Measurements from ENCODE around the gene UVSSA. TPM values are rescaled to one million over a fixed set of nuclear protein-coding genes. Genes with fewer than 3 reads are reported as not detected.
A peak's percentile ranks its signal among the peaks of the same experiment; 100 is the strongest.

Gene UVSSA
- total RNA-seq, 1 donor from 2014 or later, result 35.2 TPM

DNA sequence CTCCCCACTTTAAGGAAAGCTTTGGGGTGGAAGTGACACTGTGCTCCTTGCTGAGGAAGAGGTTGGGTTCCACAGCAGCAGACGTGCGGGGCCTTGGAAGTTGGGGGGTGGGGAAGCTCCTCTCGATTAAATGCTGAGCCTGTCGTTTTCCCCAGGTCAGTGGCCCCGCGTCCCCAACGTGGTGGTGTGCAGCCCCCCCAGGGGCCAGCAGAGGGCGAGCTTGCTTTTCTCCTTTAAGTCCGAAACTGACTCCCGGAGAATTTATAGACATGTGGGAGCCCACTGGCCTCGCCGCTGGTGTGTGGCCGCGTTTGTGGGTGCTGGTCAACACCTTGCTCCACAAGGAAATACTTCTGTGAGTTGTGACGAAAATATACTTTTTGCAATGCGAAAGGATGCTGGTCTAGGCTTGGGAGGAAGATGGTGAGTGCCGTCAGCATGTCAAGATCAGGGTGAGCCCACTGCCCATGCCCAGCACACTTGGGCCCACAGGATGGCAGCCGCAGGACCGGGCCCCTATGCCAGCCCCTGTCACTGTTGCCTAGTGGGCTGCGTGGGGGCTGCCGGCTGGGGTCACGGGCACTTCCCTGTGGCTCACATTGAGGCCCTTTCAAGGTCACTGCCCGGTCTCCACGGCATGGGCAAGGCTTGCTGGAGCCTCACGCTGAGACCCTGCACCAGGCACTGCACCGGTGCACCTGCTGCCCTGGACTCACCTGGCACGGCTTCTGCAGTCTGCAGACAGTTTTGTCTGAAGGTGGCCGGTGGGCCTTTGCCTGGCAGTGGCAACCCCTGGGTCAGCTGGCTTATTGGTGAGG lies 9.4 kb downstream of the UVSSA start:
- ChIA-PET POLR2A (interaction anchor here (0.6 kb wide), 1 partner anchor 657 kb away, joined by 3 read pairs; no protein-coding TSS in a partner anchor), CTCF (interaction anchor here (0.9 to 2.5 kb wide), 5 partner anchors 9 to 374 kb away, joined by 3 to 11 read pairs (median 3); partner anchors contain the start of gene UVSSA)
- Mint-ChIP-seq H3K4me3 (no peak overlapping the region), H3K4me1 (peaks cover 9% of the 10 kb centered on the region), H3K27ac (no peak overlapping the region), H3K27me3 (no peaks in the 10 kb centered on the region), H3K9me3 (no peaks in the 10 kb centered on the region), H3K36me3 (ENCODE audit: low read depth) (peaks cover 24% of the 10 kb centered on the region)
- ATAC-seq (ENCODE audit: low read depth) (peak; percentile 43), DNase-seq (peak; percentile 36)
- intact Hi-C loops (cut with micrococcal nuclease), result loop anchor here (1.0 kb wide), 1 partner anchor 273 kb away; no protein-coding TSS in a partner anchor
- TF ChIP-seq, protein P1, sequence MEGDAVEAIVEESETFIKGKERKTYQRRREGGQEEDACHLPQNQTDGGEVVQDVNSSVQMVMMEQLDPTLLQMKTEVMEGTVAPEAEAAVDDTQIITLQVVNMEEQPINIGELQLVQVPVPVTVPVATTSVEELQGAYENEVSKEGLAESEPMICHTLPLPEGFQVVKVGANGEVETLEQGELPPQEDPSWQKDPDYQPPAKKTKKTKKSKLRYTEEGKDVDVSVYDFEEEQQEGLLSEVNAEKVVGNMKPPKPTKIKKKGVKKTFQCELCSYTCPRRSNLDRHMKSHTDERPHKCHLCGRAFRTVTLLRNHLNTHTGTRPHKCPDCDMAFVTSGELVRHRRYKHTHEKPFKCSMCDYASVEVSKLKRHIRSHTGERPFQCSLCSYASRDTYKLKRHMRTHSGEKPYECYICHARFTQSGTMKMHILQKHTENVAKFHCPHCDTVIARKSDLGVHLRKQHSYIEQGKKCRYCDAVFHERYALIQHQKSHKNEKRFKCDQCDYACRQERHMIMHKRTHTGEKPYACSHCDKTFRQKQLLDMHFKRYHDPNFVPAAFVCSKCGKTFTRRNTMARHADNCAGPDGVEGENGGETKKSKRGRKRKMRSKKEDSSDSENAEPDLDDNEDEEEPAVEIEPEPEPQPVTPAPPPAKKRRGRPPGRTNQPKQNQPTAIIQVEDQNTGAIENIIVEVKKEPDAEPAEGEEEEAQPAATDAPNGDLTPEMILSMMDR (IDR thresholded peaks at IDR 0.05), result no peak

DNA sequence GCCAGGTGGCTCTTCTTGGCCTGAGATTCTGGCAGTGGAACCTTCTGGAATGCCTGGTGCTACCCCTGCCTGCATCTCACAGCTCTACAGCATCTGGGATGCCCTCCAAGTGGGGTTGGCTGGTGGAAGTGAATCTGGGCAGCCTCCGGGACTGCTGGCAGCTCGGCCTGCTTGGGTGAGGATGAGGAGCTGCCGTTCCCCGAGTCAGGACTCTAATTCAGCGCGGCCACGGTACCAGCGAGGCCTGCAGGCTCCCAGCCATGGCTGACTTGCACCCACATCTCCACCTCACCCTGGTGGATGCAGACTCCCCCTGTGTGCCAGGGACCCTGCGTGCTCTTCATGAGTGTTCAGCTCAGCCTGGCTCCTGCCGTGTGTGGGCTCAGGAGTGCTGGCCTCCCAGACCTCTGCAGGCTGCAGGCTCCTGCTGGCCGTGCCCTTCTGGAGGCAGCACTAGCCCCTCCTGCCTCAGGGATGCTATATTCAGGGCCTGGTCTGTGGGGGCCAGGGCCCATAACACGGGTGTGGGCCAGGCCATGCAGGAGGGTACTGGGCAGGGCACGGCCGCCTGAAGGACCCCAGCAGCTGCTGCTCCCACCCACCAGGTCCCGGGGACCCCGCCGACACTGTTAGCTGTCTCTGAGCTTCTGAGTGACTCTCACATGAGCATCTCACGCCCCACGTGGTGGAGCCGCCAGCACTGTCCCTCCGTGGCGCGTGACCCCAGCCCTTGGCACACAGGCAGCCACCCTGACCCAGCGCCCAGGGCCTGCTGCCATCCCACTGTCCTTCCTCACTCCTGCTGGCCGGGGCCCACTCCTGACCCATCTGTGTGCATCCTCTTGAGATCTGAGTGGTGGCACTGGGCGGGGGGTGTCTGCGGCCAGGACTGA lies 10.6 kb downstream of the UVSSA start:
- TF ChIP-seq, protein P1 (IDR thresholded peaks at IDR 0.05), result no peak
- Mint-ChIP-seq H3K4me3 (no peak overlapping the region), H3K27me3 (no peaks in the 10 kb centered on the region), H3K27ac (no peak overlapping the region), H3K36me3 (ENCODE audit: low read depth) (peaks cover 20% of the 10 kb centered on the region), H3K4me1 (peaks cover 1% of the 10 kb centered on the region), H3K9me3 (no peaks in the 10 kb centered on the region)
- ChIA-PET CTCF (no interaction called here), POLR2A (no interaction called here)
- no peak for ATAC-seq (ENCODE audit: low read depth)
- no peak for DNase-seq
- intact Hi-C loops (cut with micrococcal nuclease), result no loop called here

- CTCF ChIA-PET, result no interaction called here
- Mint-ChIP-seq H3K4me1 (peaks cover 1% of the 10 kb centered on the region), H3K36me3 (ENCODE audit: low read depth) (peaks cover 17% of the 10 kb centered on the region), H3K9me3 (no peaks in the 10 kb centered on the region), H3K27ac (no peak overlapping the region), H3K4me3 (no peak overlapping the region), H3K27me3 (no peaks in the 10 kb centered on the region)
- intact Hi-C loops (cut with micrococcal nuclease), result no loop called here
- no peak for ATAC-seq (ENCODE audit: low read depth)
- POLR2A ChIA-PET, result interaction anchor here (0.7 kb wide), 1 partner anchor 9 kb away, joined by 3 read pairs; no protein-coding TSS in a partner anchor
- DNase-seq, result no peak
- TF ChIP-seq, protein P1 (IDR thresholded peaks at IDR 0.05), result no peak
These were observed 11.6 kb downstream of the UVSSA start for GRCh38 chr4:1358421-1359143.

DNA sequence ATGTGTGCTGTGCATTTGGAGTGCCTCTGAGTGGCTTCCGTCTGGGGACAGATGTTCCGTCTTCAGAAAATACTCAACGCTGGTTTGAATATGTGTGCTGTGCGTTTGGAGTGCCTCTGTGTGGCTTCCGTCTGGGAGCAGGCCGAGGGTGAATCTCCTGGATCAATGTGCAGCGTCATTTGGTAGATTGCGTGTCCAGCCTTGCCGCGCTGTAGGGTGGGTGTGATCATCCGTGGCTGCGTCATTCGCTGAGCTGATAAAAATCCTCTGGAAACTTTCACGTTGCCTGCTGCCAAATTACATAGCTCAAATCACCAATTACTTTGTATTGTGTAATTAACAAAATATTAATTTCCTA lies 12.1 kb downstream of the UVSSA start:
- no peak overlapping the region for H3K4me3 Mint-ChIP-seq
- ATAC-seq (ENCODE audit: low read depth) (no peak), DNase-seq (no peak)
- CTCF ChIA-PET, result no interaction called here
- intact Hi-C loops (cut with micrococcal nuclease), result no loop called here
- TF ChIP-seq, protein P1 (IDR thresholded peaks at IDR 0.05), result no peak
- peaks cover 1% of the 10 kb centered on the region for H3K4me1 Mint-ChIP-seq
- peaks cover 17% of the 10 kb centered on the region for H3K36me3 Mint-ChIP-seq (ENCODE audit: low read depth)
- no peaks in the 10 kb centered on the region for H3K9me3 Mint-ChIP-seq
- POLR2A ChIA-PET, result interaction anchor here (0.7 kb wide), 1 partner anchor 10 kb away, joined by 3 read pairs; no protein-coding TSS in a partner anchor
- no peaks in the 10 kb centered on the region for H3K27me3 Mint-ChIP-seq
- H3K27ac Mint-ChIP-seq, result no peak overlapping the region
